HT-29 (cell line): ENCODE results near the gene ZNF668. TPM values are rescaled to one million over a fixed set of nuclear protein-coding genes. Genes with fewer than 3 reads are reported as not detected.

Experiments used
- DNase-seq: peaks from one replicate; pipeline ENCODE4 v3.0.0-alpha.2; 2015; ENCODE audit warnings: low spot score
- total RNA-seq: library from RNA; depleted of rRNA; stranded (reverse); fragments of >200 nt; shearing (Covaris generic); gene quantifications from 2 replicates; pipeline ENCODE4 v1.2.3, GENCODE V29; 2014; rRNA removed

ZNF668 gene
- 21.6 and 29.8 TPM in 2 replicates for total RNA-seq

GRCh38 chr16:31073970-31074813 lies at the start of gene ZNF668, which contains the start of gene ZNF646:
Gene ZNF668, minus strand, starts transcription at chr16:31074240. Its CDS starts 9,781 bp downstream, at chr16:31064459.
Gene ZNF646, plus strand, starts transcription at chr16:31074422. Its CDS starts 1,903 bp downstream, at chr16:31076325.
- DNase-seq: peak; percentile 98

- no peak for DNase-seq
Observed at GRCh38 chr16:31120129-31120528, 46.1 kb upstream of the ZNF668 start.

GRCh38 chr16:31118223-31119155 lies 44.4 kb upstream of the ZNF668 start:
- no peak for DNase-seq

GRCh38 chr16:31117384-31118222 lies 43.6 kb upstream of the ZNF668 start, which contains the start of gene KAT8:
Gene KAT8, plus strand, starts transcription at chr16:31117664. Its CDS starts 18 bp downstream, at chr16:31117682.
- peak; percentile 97 for DNase-seq

- DNase-seq: no peak
Observed at GRCh38 chr16:31114468-31114867, 40.4 kb upstream of the ZNF668 start.

GRCh38 chr16:31113121-31114120 lies 39.4 kb upstream of the ZNF668 start:
- DNase-seq: peak; percentile 26

- no peak for DNase-seq
Observed at GRCh38 chr16:31112711-31113110, 38.7 kb upstream of the ZNF668 start.

- no peak for DNase-seq
Observed at GRCh38 chr16:31111881-31112466, 37.9 kb upstream of the ZNF668 start.

GRCh38 chr16:31110106-31111034 lies 36.3 kb upstream of the ZNF668 start:
- DNase-seq: no peak

GRCh38 chr16:31109622-31110021 lies 35.6 kb upstream of the ZNF668 start:
- no peak for DNase-seq

- DNase-seq: no peak
Observed at GRCh38 chr16:31108794-31109558, 34.9 kb upstream of the ZNF668 start.

- peak; percentile 47 for DNase-seq
Observed at GRCh38 chr16:31108035-31108793, 34.2 kb upstream of the ZNF668 start, which contains the start of gene BCKDK. Gene BCKDK, plus strand, starts transcription at chr16:31108386. Its CDS starts 838 bp downstream, at chr16:31109224.

GRCh38 chr16:31107465-31107867 lies 33.4 kb upstream of the ZNF668 start:
- no peak for DNase-seq

GRCh38 chr16:31106509-31107464 lies 32.7 kb upstream of the ZNF668 start:
- no peak for DNase-seq

GRCh38 chr16:31105677-31106213 lies 31.7 kb upstream of the ZNF668 start:
- peak; percentile 73 for DNase-seq
